ENCODE results near the gene KPNA2.
A peak's percentile ranks its signal among the peaks of the same experiment; 100 is the strongest.
"Not testable (repeated sequence)": the region's sequence is repeated elsewhere in the genome, so short reads cannot be mapped to it uniquely, and the experiment has no call there.

Gene KPNA2

DNA sequence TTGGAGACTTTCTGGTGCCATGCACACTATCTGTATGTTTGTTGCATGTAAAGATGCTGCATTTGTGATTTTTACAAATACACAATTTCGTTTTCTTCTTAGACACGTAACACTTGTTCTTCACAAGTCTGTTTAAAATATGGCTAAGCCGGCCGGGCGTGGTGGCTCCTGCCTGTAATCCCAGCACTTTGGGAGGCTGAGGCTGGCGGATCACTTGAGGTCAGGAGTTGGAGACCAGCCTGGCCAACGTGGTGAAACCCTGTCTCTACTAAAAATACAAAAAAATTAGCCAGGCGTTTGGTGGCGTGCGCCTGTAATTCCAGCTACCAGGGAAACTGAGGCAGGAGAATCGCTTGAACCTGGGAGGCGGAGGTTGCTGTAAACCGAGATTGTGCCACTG lies 14.7 kb upstream of the KPNA2 start:
- not testable (repeated sequence) for DNase-seq

- DNase-seq = no peak
These were observed 13.6 kb upstream of the KPNA2 start for GRCh38 chr17:68021963-68022362.

DNA sequence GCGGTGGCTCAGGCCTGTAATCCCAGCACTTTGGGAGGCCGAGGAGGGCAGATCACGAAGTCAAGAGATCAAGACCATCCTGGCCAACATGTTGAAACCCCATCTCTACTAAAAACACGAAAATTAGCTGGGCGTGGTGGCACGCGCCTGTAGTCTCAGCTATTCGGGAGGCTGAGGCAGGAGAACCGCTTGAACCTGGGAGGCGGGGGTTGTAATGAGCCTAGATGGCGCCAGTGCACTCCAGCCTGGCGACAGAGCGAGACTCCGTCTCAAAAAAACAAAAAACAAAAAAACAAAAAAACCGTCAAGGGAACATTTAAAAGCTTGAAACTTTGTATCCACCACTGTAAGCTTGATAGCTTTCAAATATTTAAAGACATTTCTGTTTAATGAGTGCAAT lies 13.0 kb upstream of the KPNA2 start:
- not testable (repeated sequence) for DNase-seq

- DNase-seq = no peak
These were observed 5.9 kb upstream of the KPNA2 start for GRCh38 chr17:68029512-68030215.

DNA sequence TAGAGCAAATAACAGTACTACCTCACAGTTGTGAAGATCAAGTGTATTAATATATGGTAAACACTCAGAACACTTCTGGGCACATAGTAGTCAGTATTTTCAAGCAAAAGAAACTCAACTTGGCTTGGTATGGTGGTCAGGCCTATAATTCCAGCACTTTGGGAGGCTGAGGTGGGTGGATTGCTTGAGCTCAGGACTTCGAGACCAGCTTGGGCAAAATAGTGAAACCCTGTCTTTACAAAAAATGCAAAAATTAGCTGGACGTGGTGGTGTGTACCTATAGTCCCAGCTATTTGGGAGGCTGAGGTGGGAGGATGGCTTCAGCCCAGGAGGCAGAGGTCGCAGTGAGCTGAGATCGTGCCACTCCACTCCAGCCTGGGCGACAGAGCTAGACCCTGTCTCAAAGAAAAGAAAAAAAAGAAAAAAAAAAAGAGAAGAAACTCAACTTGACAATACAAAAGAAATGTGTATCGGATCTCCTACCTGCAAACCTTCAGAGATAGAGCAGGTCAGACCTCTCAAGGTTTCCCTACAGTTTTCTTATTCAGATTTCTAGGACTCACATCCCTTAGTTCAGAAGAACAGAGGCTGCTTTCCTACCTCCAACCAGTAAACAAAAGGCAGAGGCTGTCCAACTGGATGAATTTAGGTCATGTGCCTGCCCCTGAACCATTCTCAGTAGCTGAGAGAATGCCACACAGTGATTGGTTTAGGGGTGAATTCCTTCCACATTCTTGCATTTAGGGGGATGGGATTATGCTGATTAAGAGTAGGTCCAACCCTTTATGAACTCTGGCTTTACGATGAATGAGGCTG lies 1.7 kb upstream of the KPNA2 start:
- no peak for DNase-seq

- no peak for DNase-seq
These were observed 1.1 kb upstream of the KPNA2 start for GRCh38 chr17:68034452-68034776.

DNA sequence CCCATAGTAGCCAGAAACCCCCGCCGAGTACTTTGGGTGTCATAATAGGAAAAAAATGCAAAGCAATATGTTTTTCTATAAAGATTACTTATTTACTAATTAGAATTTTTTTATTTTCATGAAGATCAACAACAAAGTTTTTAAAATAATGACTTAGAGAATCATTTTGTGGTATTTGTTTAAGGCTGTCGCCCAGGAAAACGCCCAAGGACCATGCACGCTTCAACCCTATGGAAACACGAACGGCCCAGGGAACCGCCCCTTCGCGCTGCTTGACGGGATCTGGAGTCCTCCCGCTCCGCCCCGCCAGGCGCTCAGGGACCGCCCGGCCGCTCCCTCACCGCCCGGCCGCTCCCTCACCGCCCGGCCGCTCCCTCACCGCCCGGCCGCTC lies 408 bp upstream of the KPNA2 start:
- peak; percentile 95 for DNase-seq

GRCh38 chr17:68036304-68037147 lies 991 bp downstream of the KPNA2 start:
- no peak for DNase-seq

DNA sequence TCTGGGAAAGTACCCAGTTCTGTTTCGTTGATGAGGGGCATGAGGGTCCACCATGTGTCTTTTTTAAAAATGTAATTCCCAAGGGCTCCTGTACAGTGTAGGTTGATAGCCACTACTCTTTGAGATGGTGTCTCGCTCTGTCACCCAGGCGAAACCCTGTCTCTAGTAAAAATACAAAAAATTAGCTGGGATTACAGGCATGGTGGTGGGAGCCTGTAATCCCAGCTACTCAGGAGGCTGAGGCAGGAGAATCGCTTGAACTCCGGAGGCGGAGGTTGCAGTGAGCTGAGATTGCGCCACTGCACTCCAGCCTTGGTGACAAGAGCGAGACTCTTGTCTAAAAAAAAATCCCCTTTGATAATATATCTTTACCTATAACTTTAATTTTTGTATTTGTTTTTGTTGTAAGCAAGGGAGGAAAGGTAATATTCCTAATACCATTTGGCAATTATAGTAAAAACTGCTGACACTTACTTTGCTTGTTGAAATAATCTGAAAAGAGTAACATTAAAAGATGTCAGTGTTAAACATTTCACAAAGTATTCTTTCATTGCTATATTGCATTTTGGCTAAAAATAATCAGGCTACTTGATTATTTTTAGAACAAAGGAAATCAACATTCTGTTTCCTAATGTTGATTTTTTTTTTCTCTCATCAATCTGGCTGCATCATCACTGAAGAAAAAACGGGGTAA lies 11.8 kb downstream of the KPNA2 start:
- DNase-seq = no peak

- DNase-seq = not testable (repeated sequence)
These were observed 12.5 kb downstream of the KPNA2 start for GRCh38 chr17:68047890-68048542.

GRCh38 chr17:68048996-68049395 lies 13.5 kb downstream of the KPNA2 start:
- no peak for DNase-seq

GRCh38 chr17:68049812-68050437 lies 14.4 kb downstream of the KPNA2 start:
- DNase-seq = not testable (repeated sequence)

DNA sequence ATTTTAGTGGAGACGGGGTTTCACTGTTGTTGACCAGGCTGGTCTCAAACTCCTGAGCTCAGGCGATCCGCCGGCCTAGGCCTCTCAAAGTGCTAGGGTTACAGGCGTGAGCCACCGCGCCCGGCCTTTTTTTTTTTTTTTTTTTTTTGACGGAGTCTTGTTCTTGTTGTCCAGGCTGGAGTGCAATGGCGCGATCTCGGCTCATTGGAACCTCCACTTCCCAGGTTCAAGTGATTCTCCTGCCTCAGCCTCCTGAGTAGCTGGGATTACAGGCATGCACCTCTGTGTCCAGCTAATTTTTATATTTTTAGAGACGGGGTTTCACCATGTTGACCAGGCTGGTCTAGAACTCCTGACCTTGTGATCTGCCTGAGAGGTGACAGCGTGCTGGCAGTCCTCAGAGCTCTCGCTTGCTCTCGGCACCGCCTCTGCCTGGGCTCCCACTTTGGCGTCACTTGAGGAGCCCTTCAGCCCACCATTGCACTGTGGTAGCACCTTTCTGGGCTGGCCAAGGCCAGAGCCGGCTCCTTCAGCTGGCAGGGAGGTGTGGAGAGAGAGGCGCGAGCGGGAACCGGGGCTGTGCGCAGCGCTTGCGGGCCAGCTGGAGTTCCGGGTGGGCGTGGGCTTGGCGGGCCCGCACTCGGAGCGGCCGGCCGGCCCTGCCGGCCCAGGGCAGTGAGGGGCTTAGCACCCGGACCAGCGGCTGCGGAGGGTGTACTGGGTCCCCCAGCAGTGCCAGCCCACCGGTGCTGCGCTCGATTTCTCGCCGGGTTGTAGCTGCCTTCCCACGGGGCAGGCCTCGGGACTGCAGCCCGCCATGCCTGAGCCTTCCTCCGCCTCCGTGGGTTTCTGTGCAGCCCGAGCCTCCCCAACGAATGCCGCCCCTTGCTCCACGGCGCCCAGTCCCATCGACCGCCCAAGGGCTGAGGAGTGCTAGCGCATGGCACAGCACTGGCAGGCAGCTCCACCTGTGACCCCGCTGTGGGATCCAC lies 16.1 kb downstream of the KPNA2 start:
- DNase-seq = not testable (repeated sequence)

- no peak for DNase-seq
These were observed 17.3 kb downstream of the KPNA2 start for GRCh38 chr17:68052810-68053209.

- no peak for DNase-seq
These were observed 17.9 kb downstream of the KPNA2 start for GRCh38 chr17:68053231-68054013.

DNA sequence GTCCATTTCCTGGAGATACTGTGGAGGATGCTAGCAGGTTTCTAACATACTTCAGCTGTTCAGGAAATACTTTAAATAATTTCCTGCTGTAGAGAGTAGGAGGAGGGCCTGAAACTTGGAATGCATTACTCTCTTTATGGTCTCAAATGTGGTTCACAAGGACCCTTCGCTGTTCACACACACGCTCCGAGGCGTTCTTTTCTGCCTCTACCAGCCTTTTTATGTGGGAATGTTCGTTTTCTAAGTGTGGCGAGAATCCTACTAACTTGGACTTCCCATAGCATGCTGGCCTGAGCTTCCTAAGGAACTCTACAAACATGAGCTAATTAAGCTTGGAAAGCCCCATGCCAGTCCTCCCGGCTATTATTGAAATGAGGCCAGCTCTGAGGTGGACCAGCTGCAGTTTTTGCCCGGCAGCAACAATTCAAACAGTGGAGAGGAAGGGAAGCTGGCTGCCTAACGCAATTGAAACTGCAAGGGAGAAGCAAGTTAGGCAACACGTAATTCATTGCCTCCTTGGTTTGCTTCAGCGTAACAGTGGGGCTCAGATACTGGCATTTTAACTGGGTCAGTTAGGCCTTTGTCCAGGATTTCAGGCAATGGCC lies 18.9 kb downstream of the KPNA2 start:
- no peak for DNase-seq

DNA sequence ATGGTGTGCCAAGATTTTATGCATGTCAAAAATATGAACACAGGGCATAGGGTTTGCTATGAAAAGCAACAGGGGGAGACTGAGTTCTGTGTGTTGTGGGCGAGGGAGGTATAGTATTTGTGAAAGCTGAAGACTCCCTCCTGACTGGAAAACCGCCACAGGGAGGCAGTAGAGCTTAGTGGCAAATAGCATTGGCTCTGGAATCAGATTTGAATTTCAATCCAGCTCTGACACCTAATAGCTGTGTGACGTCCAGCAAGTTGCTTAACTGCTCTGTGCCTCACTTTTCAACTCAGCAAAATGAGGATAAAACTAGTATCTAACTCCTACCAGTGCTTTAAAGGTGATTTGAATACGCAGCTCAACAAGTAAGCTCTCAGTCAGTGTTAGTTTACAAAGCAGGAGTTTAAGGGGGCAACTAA lies 22.0 kb downstream of the KPNA2 start:
- DNase-seq = no peak

GRCh38 chr17:68060336-68060735 lies 24.8 kb downstream of the KPNA2 start:
- DNase-seq = no peak

All from KG1 (cell line).